BLaER1 treated with 17β-estradiol and CSF1 and Interleukin-3, amounts not matched to agents 10 nM and 100 nM (cell line): Measurements from ENCODE around the gene TLR2.
"Not testable (repeated sequence)": the region's sequence is repeated elsewhere in the genome, so short reads cannot be mapped to it uniquely, and the experiment has no call there.

Experiments used
- H3K27ac ChIP-seq, 11 experiments: shearing (Covaris generic); formaldehyde crosslinking; 2 replicates each; pipeline ENCODE4 v1.8.1; 2022
- H3K27me3 ChIP-seq, 11 experiments: shearing (Covaris generic); formaldehyde crosslinking; 2 replicates each; pipeline ENCODE4 v1.8.1; 2022
- H3K36me3 ChIP-seq, 11 experiments: shearing (Covaris generic); formaldehyde crosslinking; 2 replicates each; pipeline ENCODE4 v1.8.1; 2022
- H3K4me1 ChIP-seq, 10 experiments: shearing (Covaris generic); formaldehyde crosslinking; 2 replicates each; pipeline ENCODE4 v1.8.1; 2022
- H3K4me2 ChIP-seq, 11 experiments: shearing (Covaris generic); formaldehyde crosslinking; 2 replicates each; pipeline ENCODE4 v1.8.1; 2022
- H3K4me3 ChIP-seq, 10 experiments: shearing (Covaris generic); formaldehyde crosslinking; 2 replicates each; pipeline ENCODE4 v1.8.1; 2022
- H3K9ac ChIP-seq, 11 experiments: shearing (Covaris generic); formaldehyde crosslinking; 2 replicates each; pipeline ENCODE4 v1.8.1; 2022
- H3K9me3 ChIP-seq, 11 experiments: shearing (Covaris generic); formaldehyde crosslinking; replicated peaks in 1 of 11; 2 replicates each; pipeline ENCODE4 v1.8.1; 2022
- H4K20me1 ChIP-seq, 11 experiments: shearing (Covaris generic); formaldehyde crosslinking; 2 replicates each; pipeline ENCODE4 v1.8.1; 2022
- Cebpa-rat ChIP-seq, 11 experiments: shearing (Covaris generic); IDR thresholded peaks; 2 replicates each; pipeline ENCODE4 v1.8.1; 2022

TLR2 gene

GRCh38 chr4:153651587-153651986, 32.5 kb upstream of the TLR2 start:
- Histone ChIP-seq H3K4me3 (peak overlapping the region in 1 of 10 experiments; percentile 18; a peak in 4 of 20 replicates), H3K36me3 (peaks cover 0 to 10% (median 0%) of the 10 kb centered on the region in 11 experiments; a peak in 3 of 22 replicates), H3K9ac (peak overlapping the region; percentile 16 to 94 (median 75); a peak in 21 of 22 replicates), H4K20me1 (no peaks in the 10 kb centered on the region), H3K27me3 (no peaks in the 10 kb centered on the region), H3K4me1 (peaks cover 53 to 100% (median 78%) of the 10 kb centered on the region in 10 experiments), H3K9me3 (peaks cover 0 to 7% (median 0%) of the 10 kb centered on the region in 11 experiments; a peak in 2 of 22 replicates), H3K27ac (peak overlapping the region; percentile 65 to 99 (median 89)), H3K4me2 (peak overlapping the region; percentile 51 to 89 (median 79))
- no peak for TF ChIP-seq Cebpa-rat (IDR thresholded peaks at IDR 0.05)

GRCh38 chr4:153652051-153652784, 31.9 kb upstream of the TLR2 start:
- no peaks in the 10 kb centered on the region for H4K20me1 ChIP-seq
- no peak for TF ChIP-seq Cebpa-rat (IDR thresholded peaks at IDR 0.05)
- peaks cover 0 to 4% (median 0%) of the 10 kb centered on the region in 11 experiments; a peak in 2 of 22 replicates for H3K36me3 ChIP-seq
- H3K4me3 ChIP-seq = peak overlapping the region in 2 of 10 experiments; percentile 18 to 20; a peak in 4 of 20 replicates
- H3K27me3 ChIP-seq = no peaks in the 10 kb centered on the region
- H3K4me2 ChIP-seq = peak overlapping the region; percentile 51 to 89 (median 79)
- peaks cover 0 to under 1% (median 0%) of the 10 kb centered on the region in 11 experiments; a peak in 1 of 22 replicates for H3K9me3 ChIP-seq
- peak overlapping the region; percentile 16 to 94 (median 75); a peak in 21 of 22 replicates for H3K9ac ChIP-seq
- H3K4me1 ChIP-seq = peaks cover 53 to 100% (median 80%) of the 10 kb centered on the region in 10 experiments
- H3K27ac ChIP-seq = peak overlapping the region; percentile 65 to 99 (median 89)

DNA sequence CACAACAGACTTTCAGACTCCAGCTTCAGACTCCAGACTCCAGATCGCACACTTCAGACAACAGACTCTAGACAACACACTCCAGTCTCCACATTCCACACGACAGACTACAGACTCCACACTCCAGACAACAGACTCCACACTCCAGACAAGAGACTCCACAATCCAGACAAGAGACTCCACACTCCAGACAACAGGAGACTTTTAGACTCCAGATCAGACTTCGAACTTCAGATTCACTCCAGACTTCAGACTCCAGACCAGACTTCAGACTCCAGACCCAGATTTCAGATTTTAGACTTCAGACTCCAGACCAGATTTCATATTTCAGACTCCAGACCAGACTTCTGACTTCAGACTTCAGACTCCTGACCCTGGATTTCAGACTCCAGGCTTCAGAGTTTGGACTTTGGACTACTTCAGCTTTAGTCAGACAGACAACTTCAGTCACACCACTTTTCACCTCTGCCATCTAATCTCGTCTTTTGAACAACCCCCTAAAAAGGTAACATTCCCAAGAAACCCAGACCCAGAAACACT, 29.0 kb upstream of the TLR2 start:
- Histone ChIP-seq H3K36me3 (peaks cover 0 to 10% (median 0%) of the 10 kb centered on the region in 11 experiments; a peak in 8 of 22 replicates), H3K27ac (peak overlapping the region; percentile 62 to 99 (median 83)), H3K4me1 (peaks cover 35 to 100% (median 85%) of the 10 kb centered on the region in 10 experiments), H3K4me2 (peak overlapping the region; percentile 28 to 89 (median 75); a peak in 20 of 22 replicates), H3K27me3 (no peaks in the 10 kb centered on the region), H4K20me1 (no peaks in the 10 kb centered on the region), H3K9ac (peak overlapping the region in 10 of 11 experiments; percentile 50 to 86 (median 70); a peak in 17 of 22 replicates), H3K9me3 (peaks cover 0 to 19% (median 10%) of the 10 kb centered on the region in 11 experiments; a peak in 17 of 22 replicates), H3K4me3 (peak overlapping the region in 8 of 10 experiments; percentile 21 to 56 (median 44); a peak in 15 of 20 replicates)
- TF ChIP-seq Cebpa-rat (IDR thresholded peaks at IDR 0.05) = no peak

DNA sequence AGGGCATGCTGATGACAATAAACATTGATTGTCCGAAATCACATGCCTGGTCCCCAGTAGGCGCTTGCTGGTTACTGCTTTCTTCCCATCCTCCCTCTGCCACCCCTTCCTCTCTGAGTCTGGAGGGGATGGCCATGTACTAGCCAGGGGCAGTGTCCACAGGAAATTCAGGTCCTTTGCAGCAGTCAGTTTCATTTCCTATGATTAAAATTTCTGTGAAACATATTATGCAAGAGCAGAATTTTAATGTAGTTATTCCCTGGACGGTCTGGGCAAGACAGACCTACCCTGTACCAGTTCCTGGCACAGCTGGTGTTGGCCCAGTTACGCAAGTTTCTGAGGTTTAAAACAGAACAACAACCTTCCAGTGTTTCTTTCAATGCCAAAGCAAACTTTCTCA, 28.2 kb upstream of the TLR2 start:
- Histone ChIP-seq H3K4me2 (peak overlapping the region; percentile 28 to 89 (median 75)), H3K4me3 (peak overlapping the region in 7 of 10 experiments; percentile 21 to 56 (median 46); a peak in 11 of 20 replicates), H3K9me3 (peaks cover 5 to 27% (median 16%) of the 10 kb centered on the region in 11 experiments; a peak in 18 of 22 replicates), H3K4me1 (peaks cover 35 to 100% (median 87%) of the 10 kb centered on the region in 10 experiments), H4K20me1 (no peaks in the 10 kb centered on the region), H3K27ac (peak overlapping the region; percentile 62 to 99 (median 83)), H3K9ac (peak overlapping the region; percentile 24 to 86 (median 67); a peak in 17 of 22 replicates), H3K27me3 (no peaks in the 10 kb centered on the region), H3K36me3 (peaks cover 0 to 18% (median 0%) of the 10 kb centered on the region in 11 experiments; a peak in 8 of 22 replicates)
- peak; percentile 75 to 93 (median 85); a peak in 21 of 22 replicates for TF ChIP-seq Cebpa-rat (IDR thresholded peaks at IDR 0.05)

DNA sequence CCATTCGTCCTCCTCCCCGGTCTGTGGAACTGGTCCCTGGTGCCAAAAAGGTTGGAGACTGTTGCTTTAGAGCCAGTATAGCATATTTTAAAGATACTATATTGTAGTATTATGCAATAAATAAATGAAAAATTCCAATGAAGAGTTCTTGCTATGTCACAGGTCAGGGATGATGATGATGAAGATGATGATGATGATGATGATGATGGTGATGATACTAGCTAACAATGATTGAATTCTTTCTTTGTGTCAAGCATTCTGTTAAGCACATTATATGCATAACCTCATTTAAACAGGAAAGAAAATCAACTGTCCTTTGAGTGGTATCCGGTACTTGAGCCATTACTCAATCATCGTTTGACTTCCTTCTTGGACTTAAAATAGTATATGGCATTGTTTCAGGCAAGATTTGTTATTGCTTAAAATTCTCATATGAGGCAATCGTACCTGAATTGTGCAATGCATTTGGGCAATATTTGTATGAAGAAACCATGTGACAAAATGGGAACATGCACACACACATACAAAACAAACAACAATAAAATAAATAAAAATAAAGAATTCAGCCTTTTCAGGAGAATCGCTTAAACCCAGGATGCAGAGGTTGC, 22.8 kb upstream of the TLR2 start:
- Histone ChIP-seq H3K4me1 (peaks cover 13 to 62% (median 52%) of the 10 kb centered on the region in 10 experiments), H3K4me3 (peak overlapping the region in 2 of 10 experiments; percentile 6 to 31; a peak in 1 of 20 replicates), H3K27ac (peak overlapping the region; percentile 73 to 99 (median 82)), H3K9ac (peak overlapping the region in 10 of 11 experiments; percentile 26 to 63 (median 50); a peak in 13 of 22 replicates), H3K36me3 (peaks cover 0 to 40% (median 0%) of the 10 kb centered on the region in 11 experiments; a peak in 8 of 22 replicates), H3K4me2 (peak overlapping the region; percentile 20 to 89 (median 58); a peak in 21 of 22 replicates), H3K9me3 (peaks cover 45 to 81% (median 70%) of the 10 kb centered on the region in 11 experiments), H4K20me1 (no peaks in the 10 kb centered on the region), H3K27me3 (no peaks in the 10 kb centered on the region)
- peak in 9 of 11 experiments; percentile 29 to 94 (median 76); a peak in 10 of 22 replicates for TF ChIP-seq Cebpa-rat (IDR thresholded peaks at IDR 0.05)

GRCh38 chr4:153661908-153662307, 22.2 kb upstream of the TLR2 start:
- Histone ChIP-seq H3K27me3 (no peaks in the 10 kb centered on the region), H3K36me3 (peaks cover 0 to 41% (median 0%) of the 10 kb centered on the region in 11 experiments; a peak in 8 of 22 replicates), H3K9ac (peak overlapping the region in 7 of 11 experiments; percentile 1 to 55 (median 25); a peak in 9 of 22 replicates), H3K4me3 (peak overlapping the region in 3 of 10 experiments; percentile 9 to 31 (median 10); a peak in 3 of 20 replicates), H3K9me3 (peaks cover 45 to 87% (median 75%) of the 10 kb centered on the region in 11 experiments), H4K20me1 (no peaks in the 10 kb centered on the region), H3K4me1 (peaks cover 11 to 56% (median 46%) of the 10 kb centered on the region in 10 experiments), H3K27ac (peak overlapping the region; percentile 61 to 99 (median 82); a peak in 21 of 22 replicates), H3K4me2 (peak overlapping the region in 7 of 11 experiments; percentile 5 to 89 (median 75); a peak in 6 of 22 replicates)
- TF ChIP-seq Cebpa-rat (IDR thresholded peaks at IDR 0.05) = no peak

GRCh38 chr4:153663667-153664066, 20.4 kb upstream of the TLR2 start:
- Histone ChIP-seq H3K4me2 (no peak overlapping the region), H4K20me1 (no peaks in the 10 kb centered on the region), H3K4me3 (no peak overlapping the region), H3K9ac (no peak overlapping the region), H3K4me1 (peaks cover 11 to 39% (median 29%) of the 10 kb centered on the region in 10 experiments), H3K27ac (peak overlapping the region in 4 of 11 experiments; percentile 1 to 25 (median 4); a peak in 2 of 22 replicates), H3K9me3 (peaks cover 41 to 97% (median 82%) of the 10 kb centered on the region in 11 experiments), H3K27me3 (no peaks in the 10 kb centered on the region), H3K36me3 (peaks cover 0 to 40% (median 0%) of the 10 kb centered on the region in 11 experiments; a peak in 8 of 22 replicates)
- no peak for TF ChIP-seq Cebpa-rat (IDR thresholded peaks at IDR 0.05)

GRCh38 chr4:153666505-153666904, 17.6 kb upstream of the TLR2 start:
- not testable (repeated sequence) for H3K27me3 ChIP-seq, H3K27ac ChIP-seq, H3K4me3 ChIP-seq, H3K4me2 ChIP-seq, H3K9ac ChIP-seq, H4K20me1 ChIP-seq
- peaks cover 0 to 10% (median 3%) of the 10 kb centered on the region in 10 experiments; a peak in 10 of 20 replicates for H3K4me1 ChIP-seq
- H3K9me3 ChIP-seq = peaks cover 39 to 80% (median 63%) of the 10 kb centered on the region in 11 experiments
- peaks cover 0 to 26% (median 0%) of the 10 kb centered on the region in 11 experiments; a peak in 5 of 22 replicates for H3K36me3 ChIP-seq
